IMR-90 (cell line): Measurements from ENCODE around the gene CHN1. TPM values are rescaled to one million over a fixed set of nuclear protein-coding genes. Genes with fewer than 3 reads are reported as not detected.

Experiments
- ATAC-seq: fragments of 200-7000 bp; cut with Tn5 transposase; 2 replicates; pipeline ENCODE4 v1.9.1; 2020; ENCODE audit warnings: low read depth, mild to moderate bottlenecking, moderate library complexity
- BruUV-seq: library from RNA; stranded (reverse); fragments of 400-500 nt; replicated peaks from 2 replicates; lab custom pipeline; 2021; lab: Mats Ljungman, UMichigan
- CTCF ChIA-PET: fragments of 300-600 bp; formaldehyde crosslinking; extraction: SDS; loops from one replicate; lab custom pipeline; 2021; ENCODE audit warnings: antibody characterized with exemption; lab: Yijun Ruan, JAX
- POLR2A ChIA-PET: fragments of 300-600 bp; sonication (Branson Sonifier 250); formaldehyde crosslinking; loops from one replicate; lab custom pipeline; 2022; ENCODE audit warnings: antibody characterized with exemption; ENCODE audit not compliant: unreplicated experiment; lab: Charles Lee
- DNase-seq: peaks from one replicate; pipeline ENCODE4 v3.0.0; 2013
- H2AFZ ChIP-seq: replicated peaks from 2 replicates; pipeline ENCODE3; 2013; ENCODE audit warnings: low read length, mild to moderate bottlenecking; ENCODE audit not compliant: poor library complexity
- H2AK5ac ChIP-seq: 2 replicates; pipeline ENCODE4 v1.6.1; 2013; ENCODE audit warnings: low read depth, low read length, inconsistent platforms
- H2AK9ac ChIP-seq: replicated peaks from 2 replicates; pipeline ENCODE3; 2013; ENCODE audit warnings: mild to moderate bottlenecking, low read depth, low read length, moderate library complexity; ENCODE audit not compliant: poor library complexity
- H2BK120ac ChIP-seq: 2 replicates; pipeline ENCODE4 v1.6.1; 2013; ENCODE audit warnings: low read depth, low read length, inconsistent platforms
- H2BK15ac ChIP-seq: 3 replicates; pipeline ENCODE4 v1.6.1; 2013; ENCODE audit warnings: low read depth, low read length, inconsistent platforms
- H2BK20ac ChIP-seq: 2 replicates; pipeline ENCODE4 v1.6.1; 2013; ENCODE audit warnings: low read depth, mild to moderate bottlenecking, inconsistent platforms, low read length, moderate library complexity
- H2BK5ac ChIP-seq: 2 replicates; pipeline ENCODE4 v1.6.1; 2013; ENCODE audit warnings: mild to moderate bottlenecking, low read depth, low read length, inconsistent platforms; ENCODE audit not compliant: poor library complexity, severe bottlenecking
- H3K14ac ChIP-seq: replicated peaks from 2 replicates; pipeline ENCODE4 v1.6.1; 2013; ENCODE audit warnings: low read depth, low read length, inconsistent platforms
- H3K18ac ChIP-seq: 2 replicates; pipeline ENCODE4 v1.6.1; 2013; ENCODE audit warnings: low read depth, low read length, control low read depth
- H3K23ac ChIP-seq: 2 replicates; pipeline ENCODE4 v1.6.1; 2013; ENCODE audit warnings: low read depth, low read length, inconsistent platforms
- H3K27ac ChIP-seq: 2 replicates; pipeline ENCODE4 v1.5.1; 2013; ENCODE audit warnings: mild to moderate bottlenecking, control low read depth, low read length; ENCODE audit not compliant: insufficient read depth
- H3K27me3 ChIP-seq: 2 replicates; pipeline ENCODE4 v1.6.1; 2013; ENCODE audit warnings: low read length; ENCODE audit not compliant: control insufficient read depth, insufficient read depth
- H3K36me3 ChIP-seq: 2 replicates; pipeline ENCODE4 v1.6.1; 2013; ENCODE audit warnings: low read length, mixed read lengths; ENCODE audit not compliant: control insufficient read depth, insufficient read depth
- H3K4ac ChIP-seq: 2 replicates; pipeline ENCODE4 v1.6.1; 2013; ENCODE audit warnings: low read depth, low read length, inconsistent platforms
- H3K4me1 ChIP-seq: 2 replicates; pipeline ENCODE4 v1.6.1; 2013; ENCODE audit warnings: low read length, mixed read lengths; ENCODE audit not compliant: control insufficient read depth, insufficient read depth
- H3K4me2 ChIP-seq: 2 replicates; pipeline ENCODE4 v1.6.1; 2013; ENCODE audit warnings: low read depth, mild to moderate bottlenecking, control low read depth, low read length, moderate library complexity
- H3K4me3 ChIP-seq: 2 replicates; pipeline ENCODE4 v1.5.1; 2013; ENCODE audit warnings: low read depth, mild to moderate bottlenecking, control low read depth, low read length, moderate library complexity; ENCODE audit not compliant: insufficient read depth
- H3K56ac ChIP-seq: 2 replicates; pipeline ENCODE4 v1.6.1; 2013; ENCODE audit warnings: low read length, inconsistent platforms; ENCODE audit not compliant: insufficient read depth; ENCODE audit errors: extremely low read depth
- H3K79me1 ChIP-seq, 2 experiments: 2 replicates each; pipeline ENCODE4 v1.6.1; 2013; ENCODE audit warnings: low read length in 2 of 2, inconsistent platforms in 1 of 2, low read depth in 1 of 2
- H3K9ac ChIP-seq: 2 replicates; pipeline ENCODE4 v1.6.1; 2013; ENCODE audit warnings: low read depth, low read length, control low read depth
- H3K9me1 ChIP-seq: 2 replicates; pipeline ENCODE4 v1.6.1; 2013; ENCODE audit warnings: low read length, inconsistent platforms; ENCODE audit not compliant: insufficient read depth
- H3K9me3 ChIP-seq: 2 replicates; pipeline ENCODE4 v1.6.1; 2013; ENCODE audit warnings: low read length; ENCODE audit not compliant: control insufficient read depth, insufficient read depth
- H4K20me1 ChIP-seq: 2 replicates; pipeline ENCODE4 v1.6.1; 2013; ENCODE audit warnings: low read length, inconsistent platforms; ENCODE audit not compliant: insufficient read depth
- H4K5ac ChIP-seq: 2 replicates; pipeline ENCODE4 v1.6.1; 2013; ENCODE audit warnings: mild to moderate bottlenecking, low read depth, low read length, control low read depth
- H4K8ac ChIP-seq, 2 experiments: 2 replicates each; pipeline ENCODE4 v1.6.1; 2013; ENCODE audit warnings: low read depth in 2 of 2, low read length in 2 of 2, control low read depth in 1 of 2, inconsistent platforms in 1 of 2
- H4K91ac ChIP-seq: 2 replicates; pipeline ENCODE4 v1.6.1; 2013; ENCODE audit warnings: low read depth, low read length, inconsistent platforms; ENCODE audit not compliant: insufficient read depth
- BHLHE40 ChIP-seq: fragments of 150-350 bp; IDR thresholded peaks from 2 replicates; pipeline ENCODE4 v1.6.1; 2016; ENCODE audit warnings: mild to moderate bottlenecking, low read depth, low read length
- CEBPB ChIP-seq: IDR thresholded peaks from 2 replicates; pipeline ENCODE4 v1.6.1; 2012; ENCODE audit warnings: low read depth, low read length, improper control_type of control experiment
- CHD1 ChIP-seq: IDR thresholded peaks from 2 replicates; pipeline ENCODE4 v1.6.1; 2012; ENCODE audit warnings: low read depth, low read length, improper control_type of control experiment
- FOS ChIP-seq: fragments of 150-350 bp; IDR thresholded peaks from 2 replicates; pipeline ENCODE4 v1.6.1; 2016; ENCODE audit warnings: low read depth, low read length
- MAFK ChIP-seq: IDR thresholded peaks from 2 replicates; pipeline ENCODE4 v1.6.1; 2012; ENCODE audit warnings: low read depth, low read length, improper control_type of control experiment
- MAZ ChIP-seq: IDR thresholded peaks from 2 replicates; pipeline ENCODE4 v1.6.1; 2012; ENCODE audit warnings: low read depth, mild to moderate bottlenecking, low read length, improper control_type of control experiment, moderate library complexity, borderline replicate concordance
- MXI1 ChIP-seq: IDR thresholded peaks from 2 replicates; pipeline ENCODE4 v1.6.1; 2012; ENCODE audit warnings: low read depth, mild to moderate bottlenecking, low read length, moderate library complexity, borderline replicate concordance
- NFE2L2 ChIP-seq: fragments of 150-350 bp; IDR thresholded peaks from 2 replicates; pipeline ENCODE4 v1.6.1; 2016; ENCODE audit warnings: low read depth, mild to moderate bottlenecking, low read length
- POLR2A ChIP-seq: IDR thresholded peaks from 2 replicates; pipeline ENCODE4 v1.6.1; 2012; ENCODE audit warnings: mild to moderate bottlenecking, low read depth, low read length
- RAD21 ChIP-seq: IDR thresholded peaks from 2 replicates; pipeline ENCODE4 v1.6.1; 2012; ENCODE audit warnings: low read length, improper control_type of control experiment
- RCOR1 ChIP-seq: IDR thresholded peaks from 2 replicates; pipeline ENCODE4 v1.6.1; 2012; ENCODE audit warnings: mild to moderate bottlenecking, low read length, improper control_type of control experiment; ENCODE audit not compliant: insufficient replicate concordance
- RFX5 ChIP-seq: IDR thresholded peaks from 2 replicates; pipeline ENCODE4 v1.8.0; 2012; ENCODE audit warnings: low read depth, mild to moderate bottlenecking, low read length, moderate library complexity
- SMC3 ChIP-seq: fragments of 150-350 bp; IDR thresholded peaks from 2 replicates; pipeline ENCODE4 v1.6.1; 2016; ENCODE audit warnings: low read depth, mild to moderate bottlenecking, antibody characterized with exemption, low read length, moderate library complexity
- WGBS, 2 experiments: methylation state at CpG; one replicate each; pipeline versions ENCODE4 v1.1.5 to v1.1.7; 2013; ENCODE audit warnings: missing lambda C conversion rate in 2 of 2; ENCODE audit not compliant: insufficient read length in 1 of 2; ENCODE audit errors: extremely low coverage in 2 of 2; 5-methylcytosine and 5-hydroxymethylcytosine counted together
- dilution Hi-C: fragments of 300-500 bp; cut with HindIII; formaldehyde crosslinking; loops from one replicate; pipeline ENCODE4 v1.14.3; 2018; ENCODE audit warnings: low sequenced_read_pairs; ENCODE audit not compliant: unreplicated experiment
- in situ Hi-C: fragments of 300-500 bp; cut with MboI; formaldehyde crosslinking; loops from 3 replicates; pipeline ENCODE4 v1.14.3; 2019; ENCODE audit warnings: low sequenced_read_pairs, inconsistent platforms, mixed read lengths
- intact Hi-C: fragments of 100-400 bp; cut with micrococcal nuclease; formaldehyde crosslinking; loops from 2 replicates; pipeline ENCODE4 v1.10.0; 2022
- polyA plus RNA-seq, 3 experiments: library from polyadenylated mRNA; depleted of rRNA; stranded (reverse); fragments of >200 nt; gene quantifications; 2 replicates each; pipeline ENCODE4 v1.2.3, GENCODE V29; 2012; ENCODE audit warnings: low replicate concordance in 1 of 3
- total RNA-seq: library from RNA; depleted of rRNA; stranded (reverse); fragments of >200 nt; gene quantifications from 2 replicates; pipeline ENCODE4 v1.2.3, GENCODE V29; 2012
- TF ChIP-seq, protein P1 (sequence below): conservative IDR thresholded peaks from 2 replicates; pipeline ENCODE4 v1.5.1; 2012; ENCODE audit warnings: mild to moderate bottlenecking, low read depth, low read length, improper control_type of control experiment
- TF ChIP-seq, protein P2 (sequence below): fragments of 150-350 bp; IDR thresholded peaks from 2 replicates; pipeline ENCODE4 v1.6.1; 2016; ENCODE audit warnings: low read depth, mild to moderate bottlenecking, low read length, moderate library complexity, borderline replicate concordance
- TF ChIP-seq, protein P3 (sequence below): fragments of 150-350 bp; IDR thresholded peaks from 2 replicates; pipeline ENCODE4 v1.6.1; 2017; ENCODE audit warnings: mild to moderate bottlenecking, antibody characterized with exemption, low read length, low read depth

CHN1 gene
- total and polyA plus RNA-seq, 2 of the 4 experiments (the other 2 are of a cell fraction): 58.4 to 66.9 TPM

DNA sequence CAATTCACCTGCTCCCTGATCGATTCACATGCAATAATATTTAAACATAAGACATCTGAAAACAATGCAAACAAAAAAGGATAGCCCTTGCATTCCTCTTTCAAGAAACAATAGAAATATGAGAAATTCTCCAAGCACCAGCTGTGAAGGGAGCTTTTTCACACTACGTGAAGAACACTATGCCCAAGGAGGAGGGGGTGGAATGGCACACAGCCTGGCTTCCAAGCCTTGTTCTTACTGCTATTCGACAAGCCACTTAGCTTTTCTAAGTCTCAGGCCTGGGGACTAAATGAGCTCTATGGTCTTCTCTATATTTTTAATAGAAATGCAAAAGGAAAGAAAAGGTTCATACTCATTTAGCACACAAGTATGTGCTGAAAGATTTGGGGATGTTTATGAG, 148.7 kb downstream of the CHN1 start:
- no peak overlapping the region for H3K4me3 ChIP-seq
- peaks cover 3% of the 10 kb centered on the region for H3K4me1 ChIP-seq
- ATAC-seq (no peak), DNase-seq (no peak)
- WGBS, 2 experiments: 100% methylated on average over 1 of the region's 3 CpGs; no CpG with 5 or more reads in 1 of the 2 experiments
- no peak overlapping the region for H2AFZ ChIP-seq
- no peaks in the 10 kb centered on the region for H3K36me3 ChIP-seq
- H4K20me1 ChIP-seq: no peaks in the 10 kb centered on the region
- no peak overlapping the region for H3K18ac ChIP-seq
- no peak overlapping the region for H3K14ac ChIP-seq
- no TSS peak for BruUV-seq
- no peak overlapping the region for H3K27ac ChIP-seq
- no peak overlapping the region for H3K56ac ChIP-seq
- H3K9me1 ChIP-seq: peaks cover 2% of the 10 kb centered on the region; the same call in 1 of the 2 replicates
- no peak overlapping the region for H2AK5ac ChIP-seq
- no peaks in the 10 kb centered on the region; a peak in 1 of 4 replicates for H3K79me1 ChIP-seq
- H3K27me3 ChIP-seq: no peaks in the 10 kb centered on the region
- H3K4ac ChIP-seq: no peak overlapping the region
- intact Hi-C loops: no loop called here
- dilution Hi-C loops: no loop called here
- no peak overlapping the region for H3K23ac ChIP-seq
- H2BK20ac ChIP-seq: no peak overlapping the region
- no peak overlapping the region for H4K91ac ChIP-seq
- in situ Hi-C loops: no loop called here
- no peak overlapping the region for H4K8ac ChIP-seq
- TF ChIP-seq CEBPB (no peak), POLR2A (no peak), SMC3 (no peak), MAZ (no peak), BHLHE40 (no peak), NFE2L2 (no peak), RAD21 (no peak), RFX5 (no peak), MAFK (no peak), RCOR1 (no peak), MXI1 (no peak), CHD1 (no peak), FOS (no peak)
- TF ChIP-seq, protein P1, sequence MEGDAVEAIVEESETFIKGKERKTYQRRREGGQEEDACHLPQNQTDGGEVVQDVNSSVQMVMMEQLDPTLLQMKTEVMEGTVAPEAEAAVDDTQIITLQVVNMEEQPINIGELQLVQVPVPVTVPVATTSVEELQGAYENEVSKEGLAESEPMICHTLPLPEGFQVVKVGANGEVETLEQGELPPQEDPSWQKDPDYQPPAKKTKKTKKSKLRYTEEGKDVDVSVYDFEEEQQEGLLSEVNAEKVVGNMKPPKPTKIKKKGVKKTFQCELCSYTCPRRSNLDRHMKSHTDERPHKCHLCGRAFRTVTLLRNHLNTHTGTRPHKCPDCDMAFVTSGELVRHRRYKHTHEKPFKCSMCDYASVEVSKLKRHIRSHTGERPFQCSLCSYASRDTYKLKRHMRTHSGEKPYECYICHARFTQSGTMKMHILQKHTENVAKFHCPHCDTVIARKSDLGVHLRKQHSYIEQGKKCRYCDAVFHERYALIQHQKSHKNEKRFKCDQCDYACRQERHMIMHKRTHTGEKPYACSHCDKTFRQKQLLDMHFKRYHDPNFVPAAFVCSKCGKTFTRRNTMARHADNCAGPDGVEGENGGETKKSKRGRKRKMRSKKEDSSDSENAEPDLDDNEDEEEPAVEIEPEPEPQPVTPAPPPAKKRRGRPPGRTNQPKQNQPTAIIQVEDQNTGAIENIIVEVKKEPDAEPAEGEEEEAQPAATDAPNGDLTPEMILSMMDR: no peak
- TF ChIP-seq, protein P2, sequence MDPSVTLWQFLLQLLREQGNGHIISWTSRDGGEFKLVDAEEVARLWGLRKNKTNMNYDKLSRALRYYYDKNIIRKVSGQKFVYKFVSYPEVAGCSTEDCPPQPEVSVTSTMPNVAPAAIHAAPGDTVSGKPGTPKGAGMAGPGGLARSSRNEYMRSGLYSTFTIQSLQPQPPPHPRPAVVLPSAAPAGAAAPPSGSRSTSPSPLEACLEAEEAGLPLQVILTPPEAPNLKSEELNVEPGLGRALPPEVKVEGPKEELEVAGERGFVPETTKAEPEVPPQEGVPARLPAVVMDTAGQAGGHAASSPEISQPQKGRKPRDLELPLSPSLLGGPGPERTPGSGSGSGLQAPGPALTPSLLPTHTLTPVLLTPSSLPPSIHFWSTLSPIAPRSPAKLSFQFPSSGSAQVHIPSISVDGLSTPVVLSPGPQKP: no peak
- TF ChIP-seq, protein P3, sequence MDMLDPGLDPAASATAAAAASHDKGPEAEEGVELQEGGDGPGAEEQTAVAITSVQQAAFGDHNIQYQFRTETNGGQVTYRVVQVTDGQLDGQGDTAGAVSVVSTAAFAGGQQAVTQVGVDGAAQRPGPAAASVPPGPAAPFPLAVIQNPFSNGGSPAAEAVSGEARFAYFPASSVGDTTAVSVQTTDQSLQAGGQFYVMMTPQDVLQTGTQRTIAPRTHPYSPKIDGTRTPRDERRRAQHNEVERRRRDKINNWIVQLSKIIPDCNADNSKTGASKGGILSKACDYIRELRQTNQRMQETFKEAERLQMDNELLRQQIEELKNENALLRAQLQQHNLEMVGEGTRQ: no peak
- H2BK120ac ChIP-seq: no peak overlapping the region
- no peak overlapping the region for H3K9ac ChIP-seq
- ChIA-PET POLR2A (no interaction called here), CTCF (no interaction called here)
- no peak overlapping the region for H2BK5ac ChIP-seq
- H2BK15ac ChIP-seq: no peak overlapping the region
- H4K5ac ChIP-seq: no peak overlapping the region
- H3K9me3 ChIP-seq: no peaks in the 10 kb centered on the region
- no peak overlapping the region for H3K4me2 ChIP-seq
- no peak overlapping the region for H2AK9ac ChIP-seq
